RWPE2 (cell line): ENCODE results near the gene PDPK1.

Experiments
- ATAC-seq: fragments of 200-7000 bp; cut with Tn5 transposase; 3 replicates; pipeline ENCODE4 v1.9.1; 2021; ENCODE audit warnings: low read depth
- DNase-seq: peaks from one replicate; pipeline ENCODE4 v3.0.0-alpha.2; 2020; ENCODE audit warnings: low spot score
- H3K27ac ChIP-seq: fragments of 450-650 bp; 2 replicates; pipeline ENCODE4 v1.5.1; 2017; ENCODE audit warnings: mild to moderate bottlenecking; ENCODE audit not compliant: poor library complexity, severe bottlenecking
- H3K27me3 ChIP-seq: fragments of 250-450 bp; sonication (Bioruptor Pico); 2 replicates; pipeline ENCODE4 v1.5.1; 2021; ENCODE audit warnings: mild to moderate bottlenecking, moderate library complexity; ENCODE audit not compliant: insufficient read depth, poor library complexity, severe bottlenecking
- H3K36me3 ChIP-seq: fragments of 250-450 bp; sonication (Bioruptor Pico); 2 replicates; pipeline ENCODE4 v1.5.1; 2020; ENCODE audit warnings: low read depth, mild to moderate bottlenecking, moderate library complexity
- H3K4me1 ChIP-seq: fragments of 250-450 bp; sonication (Bioruptor Pico); 2 replicates; pipeline ENCODE4 v1.5.1; 2021; ENCODE audit warnings: mild to moderate bottlenecking, moderate library complexity; ENCODE audit not compliant: insufficient read depth, poor library complexity, severe bottlenecking
- H3K4me3 ChIP-seq: fragments of 250-450 bp; sonication (Bioruptor Pico); 2 replicates; pipeline ENCODE4 v1.5.1; 2021; ENCODE audit warnings: mild to moderate bottlenecking, moderate library complexity; ENCODE audit not compliant: severe bottlenecking
- H3K9me3 ChIP-seq: fragments of 250-450 bp; sonication (Bioruptor Pico); 2 replicates; pipeline ENCODE4 v1.5.1; 2021; ENCODE audit warnings: mild to moderate bottlenecking, moderate library complexity; ENCODE audit not compliant: severe bottlenecking
- CTCF ChIP-seq: fragments of 450-650 bp; IDR thresholded peaks from one replicate; pipeline ENCODE4 v1.5.1; 2017; ENCODE audit warnings: mild to moderate bottlenecking, moderate library complexity; ENCODE audit not compliant: poor library complexity, severe bottlenecking

The PDPK1 gene

GRCh38 chr16:2493605-2494004, 44.2 kb upstream of the PDPK1 start:
- no peaks in the 10 kb centered on the region for H3K9me3 ChIP-seq
- no peaks in the 10 kb centered on the region for H3K27me3 ChIP-seq
- 0 out of 2 replicates have a peak, but pooled peaks cover 9% of the 10 kb centered on the region for H3K36me3 ChIP-seq
- no peak for TF ChIP-seq CTCF
- DNase-seq (no peak), ATAC-seq (no peak)
- H3K4me1 ChIP-seq = no peaks in the 10 kb centered on the region
- no peak overlapping the region for H3K27ac ChIP-seq
- no peak overlapping the region for H3K4me3 ChIP-seq

DNA sequence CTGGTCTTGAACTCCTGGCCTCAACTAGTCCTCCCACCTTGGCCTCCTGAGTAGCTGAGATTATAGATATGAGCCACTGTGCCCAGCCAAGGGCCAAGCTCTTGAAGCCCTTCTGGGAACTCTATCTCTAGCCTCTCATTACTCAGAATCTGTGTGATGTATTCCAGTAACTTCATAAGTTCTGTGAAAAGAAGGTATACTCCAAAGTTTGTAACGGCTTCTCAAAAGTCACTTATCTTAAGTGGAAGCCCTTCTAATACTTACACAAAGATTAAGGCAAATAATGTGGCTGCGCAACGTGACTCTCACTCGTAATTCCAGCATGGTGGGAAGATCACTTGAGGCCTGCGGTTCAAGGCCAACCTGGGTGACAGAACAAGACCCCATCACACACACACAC, 43.2 kb upstream of the PDPK1 start:
- H3K4me3 ChIP-seq = no peak overlapping the region
- H3K9me3 ChIP-seq = no peaks in the 10 kb centered on the region
- H3K27me3 ChIP-seq = no peaks in the 10 kb centered on the region
- DNase-seq = no peak
- no peak for ATAC-seq
- no peak overlapping the region for H3K27ac ChIP-seq
- H3K36me3 ChIP-seq = 0 out of 2 replicates have a peak, but pooled peaks cover 9% of the 10 kb centered on the region
- no peaks in the 10 kb centered on the region for H3K4me1 ChIP-seq
- TF ChIP-seq CTCF = no peak

DNA sequence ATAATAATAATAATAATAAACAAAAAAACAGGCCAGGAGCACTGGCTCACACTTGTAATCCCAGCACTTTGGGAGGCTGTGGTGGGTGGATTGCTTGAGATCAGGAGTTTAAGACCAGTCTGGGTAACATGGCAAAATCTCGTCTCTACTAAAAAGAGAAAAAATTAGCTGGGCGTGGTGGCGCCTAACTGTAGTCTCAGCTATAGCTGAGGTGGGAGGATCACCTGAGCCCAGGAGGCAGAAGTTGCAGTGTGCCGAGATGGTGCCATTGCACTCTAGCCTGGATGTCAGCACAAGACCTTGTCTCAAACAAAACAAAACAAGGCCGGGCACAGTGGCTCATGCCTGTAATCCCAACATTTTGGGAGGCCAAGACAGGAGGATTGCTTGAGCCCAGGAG, 42.8 kb upstream of the PDPK1 start:
- no peaks in the 10 kb centered on the region for H3K9me3 ChIP-seq
- DNase-seq (no peak), ATAC-seq (no peak)
- no peak for TF ChIP-seq CTCF
- no peak overlapping the region for H3K27ac ChIP-seq
- no peaks in the 10 kb centered on the region for H3K4me1 ChIP-seq
- no peaks in the 10 kb centered on the region for H3K27me3 ChIP-seq
- H3K36me3 ChIP-seq = 0 out of 2 replicates have a peak, but pooled peaks cover 9% of the 10 kb centered on the region
- no peak overlapping the region for H3K4me3 ChIP-seq

DNA sequence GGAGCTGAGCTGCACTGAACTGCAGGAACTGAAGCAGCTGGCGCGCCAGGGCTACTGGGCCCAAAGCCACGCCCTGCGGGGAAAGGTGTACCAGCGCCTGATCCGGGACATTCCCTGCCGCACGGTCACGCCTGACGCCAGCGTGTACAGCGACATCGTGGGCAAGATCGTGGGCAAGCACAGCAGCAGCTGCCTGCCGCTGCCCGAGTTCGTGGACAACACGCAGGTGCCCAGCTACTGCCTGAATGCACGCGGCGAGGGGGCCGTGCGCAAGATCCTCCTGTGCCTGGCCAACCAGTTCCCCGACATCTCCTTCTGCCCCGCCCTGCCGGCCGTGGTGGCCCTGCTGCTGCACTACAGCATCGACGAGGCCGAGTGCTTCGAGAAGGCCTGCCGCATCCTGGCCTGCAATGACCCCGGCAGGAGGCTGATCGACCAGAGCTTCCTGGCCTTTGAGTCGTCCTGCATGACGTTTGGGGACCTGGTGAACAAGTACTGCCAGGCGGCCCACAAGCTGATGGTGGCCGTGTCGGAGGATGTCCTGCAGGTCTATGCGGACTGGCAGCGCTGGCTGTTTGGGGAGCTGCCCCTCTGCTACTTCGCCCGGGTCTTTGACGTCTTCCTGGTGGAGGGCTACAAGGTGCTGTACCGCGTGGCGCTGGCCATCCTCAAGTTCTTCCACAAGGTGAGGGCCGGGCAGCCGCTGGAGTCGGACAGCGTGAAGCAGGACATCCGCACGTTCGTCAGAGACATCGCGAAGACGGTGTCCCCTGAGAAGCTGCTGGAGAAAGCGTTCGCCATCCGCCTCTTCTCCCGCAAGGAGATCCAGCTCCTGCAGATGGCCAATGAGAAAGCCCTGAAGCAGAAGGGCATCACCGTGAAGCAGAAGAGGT, 41.4 kb upstream of the PDPK1 start:
- no peaks in the 10 kb centered on the region for H3K27me3 ChIP-seq
- no peaks in the 10 kb centered on the region for H3K9me3 ChIP-seq
- H3K4me1 ChIP-seq = no peaks in the 10 kb centered on the region
- no peak overlapping the region for H3K27ac ChIP-seq
- no peak for TF ChIP-seq CTCF
- DNase-seq (no peak), ATAC-seq (no peak)
- no peak overlapping the region for H3K4me3 ChIP-seq
- H3K36me3 ChIP-seq = 0 out of 2 replicates have a peak, but pooled peaks cover 9% of the 10 kb centered on the region

GRCh38 chr16:2497116-2497630, 40.6 kb upstream of the PDPK1 start:
- no peak overlapping the region for H3K27ac ChIP-seq
- no peak for ATAC-seq
- no peaks in the 10 kb centered on the region for H3K27me3 ChIP-seq
- H3K9me3 ChIP-seq = no peaks in the 10 kb centered on the region
- DNase-seq = no peak
- H3K36me3 ChIP-seq = 0 out of 2 replicates have a peak, but pooled peaks cover 9% of the 10 kb centered on the region
- no peak overlapping the region for H3K4me3 ChIP-seq
- H3K4me1 ChIP-seq = no peaks in the 10 kb centered on the region
- no peak for TF ChIP-seq CTCF
